Measurements from ENCODE around the gene LARP1.

DNA sequence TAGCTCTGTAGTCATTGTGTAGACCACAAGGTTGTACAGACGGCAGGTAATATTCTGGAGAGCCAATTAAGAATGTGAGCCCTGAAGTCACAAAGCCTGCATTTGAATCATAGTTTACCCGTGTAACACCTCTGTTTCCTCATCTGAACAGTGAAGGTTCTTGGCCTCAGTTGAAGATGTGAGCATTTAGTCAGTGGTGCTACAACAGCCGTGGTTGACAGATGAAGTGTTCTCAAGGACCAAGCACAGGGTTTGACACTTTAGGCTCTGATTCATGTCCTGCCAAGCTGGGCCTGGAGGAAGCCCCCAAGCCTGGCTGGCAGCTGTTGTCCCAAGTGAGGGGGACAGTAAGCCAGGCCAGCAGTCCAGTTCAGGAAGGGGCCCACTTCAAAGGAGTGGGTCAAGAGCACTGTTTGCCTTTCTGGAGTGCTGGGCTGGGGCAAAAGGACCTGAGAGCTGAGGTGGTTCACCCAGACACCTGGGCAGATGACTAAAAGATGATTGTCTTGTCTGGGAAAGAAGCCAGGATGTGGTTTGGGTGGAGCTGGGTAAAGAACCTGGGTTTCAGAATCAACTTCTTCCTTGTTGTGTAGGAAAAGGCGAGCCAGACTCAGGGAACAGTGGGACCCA lies 74.5 kb downstream of the LARP1 start:
- TF ChIP-seq YY1 (IDR thresholded peaks at IDR 0.05; ENCODE audit: low read depth) (no peak), TCF12 (IDR thresholded peaks at IDR 0.05; ENCODE audit: low read depth) (no peak), TAF1 (IDR thresholded peaks at IDR 0.05; ENCODE audit: low read depth) (no peak), TEAD4 (IDR thresholded peaks at IDR 0.05) (no peak), MAX (IDR thresholded peaks at IDR 0.05) (no peak), NFIC (IDR thresholded peaks at IDR 0.05) (no peak)

Measured in Ishikawa (cell line).